AG09319 (cell line): Measurements from ENCODE around the gene CTNS.

Experiments
- DNase-seq: peaks from one replicate; pipeline ENCODE4 v3.0.0-alpha.2; 2010; ENCODE audit warnings: low read depth; ENCODE audit errors: extremely low read depth
- CTCF ChIP-seq: IDR thresholded peaks from 2 replicates; pipeline ENCODE4 v1.5.1; 2011; ENCODE audit warnings: low read depth, mild to moderate bottlenecking, inconsistent platforms, low read length, moderate library complexity

The CTNS gene

DNA sequence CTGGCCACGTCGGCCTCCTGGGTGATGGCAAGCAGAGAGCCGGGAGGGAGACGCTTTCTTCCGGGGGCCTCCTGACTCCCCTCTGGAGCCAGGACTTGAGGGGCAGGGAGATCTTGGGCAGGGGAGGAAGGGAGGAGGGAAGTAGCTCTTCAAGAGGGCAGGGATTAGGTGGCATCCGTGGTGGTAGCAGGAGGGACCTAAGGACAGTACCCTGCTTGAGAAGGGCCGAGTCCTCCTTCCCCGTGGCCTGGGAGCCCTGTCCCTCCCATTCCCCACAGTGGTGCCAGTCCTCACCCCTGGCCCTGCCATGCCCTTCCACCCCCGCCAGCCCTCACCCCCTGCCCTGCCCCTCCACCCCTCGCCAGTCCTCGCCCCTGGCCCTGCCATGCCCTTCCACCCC is 19.2 kb downstream of the CTNS start:
- no peak for DNase-seq
- TF ChIP-seq CTCF = no peak

DNA sequence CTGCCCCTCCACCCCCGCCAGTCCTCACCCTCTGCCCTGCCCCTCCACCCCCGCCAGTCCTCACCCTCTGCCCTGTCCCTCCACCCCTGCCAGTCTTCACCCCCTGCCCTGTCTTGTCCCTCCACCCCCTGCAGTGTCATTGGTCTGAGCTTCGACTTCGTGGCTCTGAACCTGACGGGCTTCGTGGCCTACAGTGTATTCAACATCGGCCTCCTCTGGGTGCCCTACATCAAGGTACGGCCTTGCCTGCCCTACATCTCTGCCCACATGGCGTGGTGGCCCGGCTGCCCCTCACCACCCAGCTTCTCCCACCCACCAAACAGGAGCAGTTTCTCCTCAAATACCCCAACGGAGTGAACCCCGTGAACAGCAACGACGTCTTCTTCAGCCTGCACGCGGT is 19.8 kb downstream of the CTNS start:
- TF ChIP-seq CTCF = no peak
- DNase-seq = no peak

DNA sequence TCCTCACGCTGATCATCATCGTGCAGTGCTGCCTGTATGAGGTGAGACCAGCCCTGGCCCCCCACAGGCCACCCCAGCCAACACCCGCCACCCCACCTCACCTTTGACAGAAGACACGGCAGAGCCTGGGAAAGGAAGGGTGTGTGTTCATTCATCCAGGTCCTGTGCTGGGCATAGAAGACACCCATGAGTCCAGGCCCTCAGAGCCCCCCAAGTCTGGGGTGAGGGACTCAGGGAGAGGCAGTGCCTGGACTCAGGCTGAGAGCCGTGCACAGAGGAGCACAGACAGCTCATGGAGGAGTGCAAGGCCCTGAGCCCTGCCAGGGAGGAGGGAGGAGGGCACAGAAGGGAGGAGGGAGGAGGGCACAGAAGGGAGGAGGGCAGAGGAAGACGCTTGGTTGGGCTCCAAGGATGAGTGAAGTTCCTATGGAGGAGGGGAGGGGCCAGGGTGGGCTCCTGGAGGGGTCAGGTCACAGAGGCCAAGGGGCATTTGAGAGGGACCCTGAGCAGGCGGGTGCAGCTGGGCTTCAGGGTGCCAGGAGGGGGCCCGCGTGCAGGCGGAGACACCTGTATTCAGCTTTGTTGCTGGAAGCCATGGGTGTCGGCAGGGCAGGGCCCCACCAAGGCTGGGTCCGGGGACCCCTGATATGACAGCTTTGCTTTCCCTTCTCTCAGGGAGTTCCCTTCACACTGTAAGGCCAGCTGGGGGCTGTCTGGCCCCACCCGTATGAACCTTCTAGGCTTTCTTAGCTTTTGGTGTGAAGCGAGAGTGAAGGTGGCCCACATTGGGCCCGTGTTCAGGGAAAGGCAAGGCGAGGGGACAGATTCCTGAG is 20.4 kb downstream of the CTNS start:
- no peak for DNase-seq

DNA sequence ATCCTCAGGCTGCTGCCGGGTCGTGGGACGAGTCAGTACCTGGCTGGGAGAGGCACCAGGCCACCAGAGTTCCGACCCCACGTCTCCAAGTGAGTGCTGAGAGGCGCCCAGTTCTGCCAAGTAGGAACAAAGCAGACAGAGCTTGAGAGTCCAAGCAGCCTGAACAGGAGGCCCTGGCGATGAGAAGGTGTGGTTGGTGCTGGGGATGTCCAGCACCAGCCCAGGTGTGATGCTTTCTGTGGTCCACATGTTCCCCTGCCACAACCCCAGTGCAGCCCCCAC is 21.0 kb downstream of the CTNS start:
- TF ChIP-seq CTCF = no peak
- DNase-seq = no peak

More for the DNA sequence above, 20.4 kb downstream of the CTNS start:
- TF ChIP-seq CTCF = no peak

DNA sequence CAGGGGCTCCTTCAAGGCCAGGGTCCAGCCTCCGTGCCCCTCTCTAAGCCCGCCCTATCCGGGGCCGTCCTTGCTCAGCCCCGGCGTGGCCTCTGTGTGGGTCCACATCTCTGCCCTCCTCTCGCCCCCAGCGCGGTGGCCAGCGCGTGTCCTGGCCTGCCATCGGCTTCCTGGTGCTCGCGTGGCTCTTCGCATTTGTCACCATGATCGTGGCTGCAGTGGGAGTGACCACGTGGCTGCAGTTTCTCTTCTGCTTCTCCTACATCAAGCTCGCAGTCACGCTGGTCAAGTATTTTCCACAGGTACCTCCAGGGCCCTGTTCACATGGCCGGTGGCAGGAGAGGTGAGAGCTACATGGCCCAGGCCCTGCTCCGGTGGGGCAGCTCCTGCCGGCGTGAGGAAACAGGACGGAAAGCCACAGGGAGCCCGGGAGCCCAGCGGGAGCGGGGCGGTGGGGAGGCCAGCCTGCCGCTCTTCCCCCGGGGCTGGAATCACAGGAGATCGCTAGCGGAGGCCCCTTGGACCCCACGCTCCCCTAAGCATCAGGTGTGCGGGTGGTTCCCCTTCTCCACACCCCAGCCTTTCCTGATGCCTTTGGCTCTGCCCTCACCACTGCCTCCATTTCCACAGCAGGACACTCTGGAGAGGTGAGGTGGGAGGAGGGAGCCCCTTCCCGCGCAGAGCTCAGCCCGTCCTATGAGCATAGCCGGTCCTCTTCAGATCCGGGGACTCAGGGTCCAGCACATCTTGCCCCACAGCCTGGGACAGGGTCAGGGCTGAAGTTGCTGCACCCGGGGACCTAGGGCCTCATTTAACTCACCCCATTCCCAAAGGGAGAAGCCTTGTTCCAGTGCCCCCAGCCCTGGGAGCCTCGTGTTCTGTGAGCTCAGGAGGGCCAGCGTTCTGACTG is 21.6 kb downstream of the CTNS start:
- DNase-seq = no peak
- TF ChIP-seq CTCF = no peak

DNA sequence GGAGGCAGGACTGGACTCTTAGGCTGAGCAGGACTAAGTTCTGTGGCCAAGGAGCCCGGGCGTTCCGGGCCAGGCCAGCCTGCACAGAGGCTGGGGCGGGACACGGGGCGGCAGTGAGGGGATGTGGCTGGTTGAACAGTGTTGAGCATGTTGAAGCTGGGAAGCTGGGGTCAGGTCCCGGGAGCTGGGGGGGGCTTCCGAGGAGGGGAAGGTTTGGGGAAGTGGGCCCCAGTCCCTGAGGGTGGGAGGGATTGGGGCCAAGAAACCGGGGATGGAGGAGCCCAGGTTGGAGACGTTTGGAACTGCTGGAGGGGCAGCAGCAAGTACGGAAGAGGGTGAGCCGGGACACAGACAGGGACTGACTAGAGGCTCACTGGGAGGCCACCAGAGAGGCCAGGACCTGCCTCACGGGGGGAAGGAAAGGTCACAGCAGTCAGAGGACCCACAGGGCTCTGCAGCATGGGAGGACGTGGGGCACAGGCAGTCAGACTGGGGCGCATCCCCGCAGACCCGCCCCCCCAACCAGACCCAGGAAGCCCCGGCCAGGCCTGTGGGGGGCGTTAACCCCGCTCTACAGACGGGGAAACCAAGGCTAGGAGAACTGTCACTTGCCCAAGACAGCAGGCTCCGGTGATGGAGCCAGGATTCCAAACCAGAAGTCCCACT is 22.4 kb downstream of the CTNS start:
- DNase-seq = no peak
- TF ChIP-seq CTCF = no peak
